Inferior parietal cortex (tissue), 1 donor: ENCODE results near the gene SGMS1.

Experiments
- DNase-seq: peaks from one replicate; pipeline ENCODE4 v3.0.0-alpha.2; 2016; ENCODE audit errors: extremely low spot score

SGMS1 gene

GRCh38 chr10:50636618-50637579 lies 13.1 kb upstream of the SGMS1 start:
- no peak for DNase-seq

- no peak for DNase-seq
Observed at GRCh38 chr10:50635286-50635685, 11.5 kb upstream of the SGMS1 start.

GRCh38 chr10:50634479-50634878 lies 10.7 kb upstream of the SGMS1 start:
- DNase-seq, result no peak

- DNase-seq, result no peak
Observed at GRCh38 chr10:50631052-50631451, 7.3 kb upstream of the SGMS1 start.

- no peak for DNase-seq
Observed at GRCh38 chr10:50629495-50630122, 5.9 kb upstream of the SGMS1 start.

- DNase-seq, result no peak
Observed at GRCh38 chr10:50627896-50628295, 4.1 kb upstream of the SGMS1 start.

- no peak for DNase-seq
Observed at GRCh38 chr10:50627443-50627842, 3.7 kb upstream of the SGMS1 start.

- peak; percentile 53 for DNase-seq
Observed at GRCh38 chr10:50625649-50626132, 1.9 kb upstream of the SGMS1 start.

- peak; percentile 79 for DNase-seq
Observed at GRCh38 chr10:50624866-50625501, 1.2 kb upstream of the SGMS1 start.

GRCh38 chr10:50624413-50624865 lies 683 bp upstream of the SGMS1 start:
- DNase-seq, result peak; percentile 96

- no peak for DNase-seq
Observed at GRCh38 chr10:50622706-50623662, 772 bp downstream of the SGMS1 start.

GRCh38 chr10:50621968-50622705 lies 1.6 kb downstream of the SGMS1 start:
- DNase-seq, result peak; percentile 84

- DNase-seq, result no peak
Observed at GRCh38 chr10:50620899-50621298, 2.9 kb downstream of the SGMS1 start.

- peak; percentile 47 for DNase-seq
Observed at GRCh38 chr10:50619882-50620281, 3.9 kb downstream of the SGMS1 start.

GRCh38 chr10:50619166-50619565 lies 4.6 kb downstream of the SGMS1 start:
- no peak for DNase-seq

GRCh38 chr10:50618624-50619023 lies 5.1 kb downstream of the SGMS1 start:
- no peak for DNase-seq

GRCh38 chr10:50615658-50616057 lies 8.1 kb downstream of the SGMS1 start:
- DNase-seq, result no peak

- DNase-seq, result no peak
Observed at GRCh38 chr10:50614444-50615137, 9.2 kb downstream of the SGMS1 start.

- DNase-seq, result no peak
Observed at GRCh38 chr10:50613726-50614443, 9.9 kb downstream of the SGMS1 start.
